Mesothelial cell of epicardium (in vitro differentiated cells): ENCODE results near the gene ADAMTS1. TPM values are rescaled to one million over a fixed set of nuclear protein-coding genes. Genes with fewer than 3 reads are reported as not detected.

Experiments used
- DNase-seq, 2 experiments: peaks; one replicate each; pipeline ENCODE4 v3.0.0; 2021; ENCODE audit warnings: low spot score in 2 of 2; ENCODE audit not compliant: unreplicated experiment in 2 of 2
- H3K27ac Mint-ChIP-seq: 2 replicates; pipeline ENCODE4 v1.8.0; 2021; ENCODE audit warnings: mixed read lengths
- H3K27me3 Mint-ChIP-seq: 2 replicates; pipeline ENCODE4 v1.8.0; 2021; ENCODE audit warnings: low read depth, mixed read lengths
- H3K36me3 Mint-ChIP-seq: 2 replicates; pipeline ENCODE4 v1.8.0; 2021; ENCODE audit warnings: mixed read lengths
- H3K4me1 Mint-ChIP-seq: 2 replicates; pipeline ENCODE4 v1.8.0; 2021; ENCODE audit warnings: mixed read lengths
- H3K4me3 Mint-ChIP-seq: 2 replicates; pipeline ENCODE4 v1.8.0; 2021; ENCODE audit warnings: mild to moderate bottlenecking, moderate library complexity, mixed read lengths
- H3K9me3 Mint-ChIP-seq: 2 replicates; pipeline ENCODE4 v1.8.0; 2021; ENCODE audit warnings: mixed read lengths
- CTCF ChIP-seq: fragments of 200-600 bp; sonication (generic); IDR thresholded peaks from one replicate; pipeline ENCODE4 v1.5.0; 2021; ENCODE audit warnings: antibody characterized with exemption; ENCODE audit not compliant: unreplicated experiment
- total RNA-seq: library from RNA; stranded (reverse); gene quantifications from 3 replicates; pipeline ENCODE4 v1.2.1, GENCODE V29; 2021

ADAMTS1 gene
- total RNA-seq, 1 donor from 2014 or later: 77.6 TPM

GRCh38 chr21:26806801-26807295 is 38.4 kb downstream of the ADAMTS1 start:
- peaks cover 70% of the 10 kb centered on the region for H3K4me1 Mint-ChIP-seq
- DNase-seq: no peak

DNA sequence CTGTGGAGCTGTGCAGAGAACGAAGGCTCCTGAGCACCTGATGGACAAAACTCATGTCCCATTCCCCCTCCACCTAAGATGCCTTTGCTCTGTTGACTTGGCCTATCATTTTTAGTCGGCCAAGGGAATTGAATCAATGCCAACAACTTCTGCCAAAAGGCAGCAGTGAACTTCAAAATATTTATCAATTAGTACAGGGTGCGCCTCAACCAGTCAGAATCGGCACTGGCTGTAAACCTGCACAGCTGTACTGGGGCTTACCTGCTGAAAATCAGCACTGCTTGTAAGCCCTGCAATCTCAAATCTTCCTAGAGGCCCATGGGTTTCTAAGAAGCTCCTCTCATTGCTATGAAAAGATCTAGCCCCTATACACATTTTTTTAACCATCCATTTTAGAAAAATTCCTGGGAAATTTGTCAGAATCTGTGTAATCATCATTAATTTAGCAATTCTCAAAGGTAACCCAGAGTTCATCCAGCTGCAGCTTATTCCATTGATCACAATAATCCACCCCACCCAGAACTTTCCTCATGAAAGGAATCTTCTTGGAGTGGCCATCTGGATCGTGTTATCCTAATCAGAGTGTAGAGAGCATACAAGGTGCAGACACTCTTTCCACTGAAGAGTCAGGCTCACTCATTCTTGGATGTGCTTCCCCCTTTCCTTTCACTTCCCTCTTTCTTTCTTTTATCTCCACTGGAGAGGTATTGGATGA is 40.2 kb downstream of the ADAMTS1 start:
- Mint-ChIP-seq H3K27ac (peak overlapping the region; percentile 85), H3K4me1 (peaks cover 71% of the 10 kb centered on the region), H3K4me3 (no peak overlapping the region), H3K36me3 (no peaks in the 10 kb centered on the region), H3K9me3 (no peaks in the 10 kb centered on the region), H3K27me3 (no peaks in the 10 kb centered on the region)
- TF ChIP-seq CTCF: no peak
- DNase-seq: no peak

More at GRCh38 chr21:26806801-26807295, 38.4 kb downstream of the ADAMTS1 start:
- Mint-ChIP-seq H3K27me3 (no peaks in the 10 kb centered on the region), H3K4me3 (no peak overlapping the region), H3K36me3 (no peaks in the 10 kb centered on the region), H3K9me3 (no peaks in the 10 kb centered on the region), H3K27ac (no peak overlapping the region)
- no peak for TF ChIP-seq CTCF

GRCh38 chr21:26801498-26801897 is 43.7 kb downstream of the ADAMTS1 start:
- no peak for DNase-seq
- H3K36me3 Mint-ChIP-seq: no peaks in the 10 kb centered on the region
- no peak for TF ChIP-seq CTCF
- H3K27me3 Mint-ChIP-seq: no peaks in the 10 kb centered on the region
- peak overlapping the region; percentile 20 for H3K4me3 Mint-ChIP-seq
- H3K4me1 Mint-ChIP-seq: peaks cover 76% of the 10 kb centered on the region
- H3K27ac Mint-ChIP-seq: peak overlapping the region; percentile 99
- H3K9me3 Mint-ChIP-seq: peaks cover 8% of the 10 kb centered on the region

GRCh38 chr21:26800970-26801431 is 44.2 kb downstream of the ADAMTS1 start:
- Mint-ChIP-seq H3K27ac (peak overlapping the region; percentile 99), H3K9me3 (peaks cover 8% of the 10 kb centered on the region), H3K36me3 (no peaks in the 10 kb centered on the region)

GRCh38 chr21:26800455-26800854 is 44.8 kb downstream of the ADAMTS1 start:
- Mint-ChIP-seq H3K27ac (peak overlapping the region; percentile 99), H3K4me1 (peaks cover 83% of the 10 kb centered on the region), H3K27me3 (no peaks in the 10 kb centered on the region), H3K36me3 (no peaks in the 10 kb centered on the region), H3K4me3 (no peak overlapping the region), H3K9me3 (peaks cover 8% of the 10 kb centered on the region)
- DNase-seq: no peak
- no peak for TF ChIP-seq CTCF

More at GRCh38 chr21:26800970-26801431, 44.2 kb downstream of the ADAMTS1 start:
- H3K27me3 Mint-ChIP-seq: no peaks in the 10 kb centered on the region
- no peak for TF ChIP-seq CTCF
- peaks cover 81% of the 10 kb centered on the region for H3K4me1 Mint-ChIP-seq
- no peak for DNase-seq
- peak overlapping the region; percentile 20 for H3K4me3 Mint-ChIP-seq
